OCI-LY7 (cell line): ENCODE results near the gene CCDC8. TPM values are rescaled to one million over a fixed set of nuclear protein-coding genes. Genes with fewer than 3 reads are reported as not detected.
A peak's percentile ranks its signal among the peaks of the same experiment; 100 is the strongest.
"Not testable (repeated sequence)": the region's sequence is repeated elsewhere in the genome, so short reads cannot be mapped to it uniquely, and the experiment has no call there.

ENCODE experiments used
- BruUV-seq: library from RNA; stranded (reverse); fragments of 400-500 nt; replicated peaks from 2 replicates; lab custom pipeline; 2021; lab: Mats Ljungman, UMichigan
- CTCF ChIA-PET: fragments of 300-600 bp; sonication (Branson Sonifier 250); formaldehyde crosslinking; loops from one replicate; lab custom pipeline; 2022; ENCODE audit warnings: antibody characterized with exemption; ENCODE audit not compliant: unreplicated experiment; lab: Charles Lee
- POLR2A ChIA-PET: fragments of 300-600 bp; sonication (Branson Sonifier 250); formaldehyde crosslinking; loops from one replicate; lab custom pipeline; 2022; ENCODE audit warnings: antibody characterized with exemption; lab: Charles Lee
- DNase-seq: peaks from one replicate; pipeline ENCODE4 v3.0.0-alpha.2; 2015; ENCODE audit warnings: low spot score
- H2AFZ ChIP-seq: fragments of 200-600 bp; sonication (generic), shearing (Covaris generic); 2 replicates; pipeline ENCODE4 v1.6.1; 2014; ENCODE audit warnings: mild to moderate bottlenecking, antibody characterized with exemption, low read length, moderate library complexity
- H3K27ac ChIP-seq: fragments of 200-600 bp; sonication (generic); 2 replicates; pipeline ENCODE4 v1.5.1; 2014; ENCODE audit warnings: mixed run types, low read depth, mild to moderate bottlenecking, moderate library complexity, low read length, inconsistent platforms; ENCODE audit not compliant: poor library complexity, severe bottlenecking
- H3K36me3 ChIP-seq: fragments of 200-600 bp; sonication (generic); 2 replicates; pipeline ENCODE4 v1.6.1; 2014; ENCODE audit warnings: mild to moderate bottlenecking, antibody characterized with exemption, low read length, moderate library complexity, mixed read lengths; ENCODE audit not compliant: insufficient read depth
- H3K4me1 ChIP-seq: fragments of 200-600 bp; sonication (generic); 2 replicates; pipeline ENCODE4 v1.5.1; 2014; ENCODE audit warnings: mild to moderate bottlenecking, low read length; ENCODE audit not compliant: insufficient read depth, poor library complexity, severe bottlenecking
- H3K4me2 ChIP-seq: fragments of 200-600 bp; sonication (generic); 2 replicates; pipeline ENCODE4 v1.6.1; 2014; ENCODE audit warnings: mild to moderate bottlenecking, low read length
- H3K4me3 ChIP-seq: fragments of 200-600 bp; sonication (generic); 2 replicates; pipeline ENCODE4 v1.5.1; 2014; ENCODE audit warnings: mild to moderate bottlenecking, low read depth, low read length; ENCODE audit not compliant: poor library complexity, severe bottlenecking
- H3K79me2 ChIP-seq: fragments of 200-600 bp; sonication (generic); 2 replicates; pipeline ENCODE4 v1.6.1; 2016; ENCODE audit warnings: low read depth, mild to moderate bottlenecking, low read length, moderate library complexity, mixed read lengths; ENCODE audit not compliant: insufficient read depth
- H3K9me2 ChIP-seq: fragments of 200-600 bp; sonication (generic); 2 replicates; pipeline ENCODE4 v1.6.1; 2016; ENCODE audit warnings: mild to moderate bottlenecking, low read length, mixed read lengths; ENCODE audit not compliant: insufficient read depth
- H3K9me3 ChIP-seq: fragments of 200-600 bp; sonication (generic); 2 replicates; pipeline ENCODE4 v1.6.1; 2014; ENCODE audit warnings: mild to moderate bottlenecking, mixed run types, low read length, mixed read lengths
- H4K20me1 ChIP-seq: fragments of 200-600 bp; sonication (generic); 2 replicates; pipeline ENCODE4 v1.6.1; 2014; ENCODE audit warnings: mild to moderate bottlenecking, antibody characterized with exemption, low read length, moderate library complexity, mixed read lengths; ENCODE audit not compliant: insufficient read depth
- CTCF ChIP-seq: fragments of 200-600 bp; sonication (generic); conservative IDR thresholded peaks from 2 replicates; pipeline ENCODE4 v1.5.1; 2014; ENCODE audit warnings: mild to moderate bottlenecking, antibody characterized with exemption, low read length, moderate library complexity, mixed read lengths
- EZH2phosphoT487 ChIP-seq: fragments of 200-600 bp; sonication (generic); IDR thresholded peaks from 2 replicates; pipeline ENCODE4 v1.6.1; 2018; ENCODE audit warnings: low read depth, borderline replicate concordance, mild to moderate bottlenecking, mixed run types, antibody characterized with exemption, low read length, moderate library complexity, mixed read lengths
- intact Hi-C: fragments of 100-400 bp; cut with micrococcal nuclease; formaldehyde crosslinking; loops from one replicate; pipeline ENCODE4 v1.10.0; 2022; ENCODE audit not compliant: unreplicated experiment
- total RNA-seq, 2 experiments: library from RNA; depleted of rRNA in 1 of 2; stranded (reverse); fragments of >200 nt in 1 of 2; shearing (Covaris generic) in 1 of 2; gene quantifications; 2 replicates each; pipeline ENCODE4 v1.2.3, GENCODE V29; 2014 to 2022

Gene CCDC8
- total RNA-seq, 2 experiments from 2014 or later = 0.09 to 0.10 TPM

- ChIA-PET CTCF (no interaction called here), POLR2A (interaction anchor here (0.7 kb wide), 1 partner anchor 42 kb away, joined by 3 read pairs; no protein-coding TSS in a partner anchor)
- no TSS peak for BruUV-seq
- no peaks in the 10 kb centered on the region for H3K9me3 ChIP-seq
- no peaks in the 10 kb centered on the region for H3K9me2 ChIP-seq
- no peaks in the 10 kb centered on the region for H3K79me2 ChIP-seq
- H2AFZ ChIP-seq = no peak overlapping the region
- intact Hi-C loops = no loop called here
- TF ChIP-seq CTCF (no peak), EZH2phosphoT487 (no peak)
- H3K4me2 ChIP-seq = no peak overlapping the region
- H3K4me1 ChIP-seq = peaks cover 28% of the 10 kb centered on the region
- no peak overlapping the region for H3K27ac ChIP-seq
- H3K4me3 ChIP-seq = no peak overlapping the region
- H4K20me1 ChIP-seq = no peaks in the 10 kb centered on the region
- no peaks in the 10 kb centered on the region for H3K36me3 ChIP-seq
- DNase-seq = no peak
These were observed 21.6 kb upstream of the CCDC8 start for GRCh38 chr19:46435009-46435408.

GRCh38 chr19:46433470-46433869 is 20.1 kb upstream of the CCDC8 start:
- H3K27ac ChIP-seq, H3K36me3 ChIP-seq, CTCF ChIA-PET, BruUV-seq, H3K9me2 ChIP-seq, H2AFZ ChIP-seq, H3K4me2 ChIP-seq, H3K9me3 ChIP-seq, H3K79me2 ChIP-seq, DNase-seq, H4K20me1 ChIP-seq, H3K4me3 ChIP-seq: not testable (repeated sequence)
- peaks cover 44% of the 10 kb centered on the region for H3K4me1 ChIP-seq
- POLR2A ChIA-PET = interaction anchor here (1.0 kb wide), 1 partner anchor 26 kb away, joined by 3 read pairs; no protein-coding TSS in a partner anchor
- intact Hi-C loops = loop anchor here (5.0 kb wide), 1 partner anchor 54 kb away; no protein-coding TSS in a partner anchor

GRCh38 chr19:46431824-46432223 is 18.5 kb upstream of the CCDC8 start:
- TF ChIP-seq CTCF (peak; percentile 75), EZH2phosphoT487 (no peak)
- intact Hi-C loops = loop anchor here (1.0 to 5.0 kb wide), 2 partner anchors 30 to 55 kb away; no protein-coding TSS in a partner anchor
- Histone ChIP-seq H3K27ac (peak overlapping the region; percentile 83), H3K4me2 (peak overlapping the region; percentile 70), H3K9me3 (no peaks in the 10 kb centered on the region), H3K9me2 (no peaks in the 10 kb centered on the region), H2AFZ (peak overlapping the region; percentile 61; the same call in 1 of the 2 replicates), H3K79me2 (no peaks in the 10 kb centered on the region), H3K4me3 (peak overlapping the region; percentile 38), H3K36me3 (no peaks in the 10 kb centered on the region), H4K20me1 (no peaks in the 10 kb centered on the region), H3K4me1 (peaks cover 60% of the 10 kb centered on the region)
- BruUV-seq = no TSS peak
- DNase-seq = peak; percentile 90
- ChIA-PET POLR2A (interaction anchor here (0.7 to 1.0 kb wide), 3 partner anchors 13 to 34 kb away, joined by 3 to 6 read pairs (median 4); no protein-coding TSS in a partner anchor), CTCF (interaction anchor here (0.6 to 0.8 kb wide), 2 partner anchors 27 to 227 kb away, joined by 3 to 4 read pairs; no protein-coding TSS in a partner anchor)
